Effector memory CD8-positive, alpha-beta T cell (primary cell): ENCODE measurements around the gene CECR2.
"Not testable (repeated sequence)": the region's sequence is repeated elsewhere in the genome, so short reads cannot be mapped to it uniquely, and the experiment has no call there.

Experiments
- ATAC-seq: fragments of 150-1000 bp; cut with Tn5 transposase; replicated peaks from 2 replicates; pipeline ENCODE4 v1.10.0; 2021; ENCODE audit warnings: mild to moderate bottlenecking, moderate library complexity
- DNase-seq, 3 experiments: peaks; one replicate each; pipeline ENCODE4 v3.0.0; 2021
- H3K27ac Mint-ChIP-seq, 2 donors: one replicate each; pipeline ENCODE4 v1.8.0; 2022; ENCODE audit warnings: mild to moderate bottlenecking in 2 of 2, mixed read lengths in 2 of 2, moderate library complexity in 2 of 2
- H3K27me3 Mint-ChIP-seq, 2 donors: one replicate each; pipeline ENCODE4 v1.8.0; 2022; ENCODE audit warnings: mixed read lengths in 2 of 2
- H3K36me3 Mint-ChIP-seq: one replicate; pipeline ENCODE4 v1.8.0; 2022; ENCODE audit warnings: mild to moderate bottlenecking, moderate library complexity, mixed read lengths; ENCODE audit not compliant: insufficient read depth
- H3K4me1 Mint-ChIP-seq, 2 donors: one replicate each; pipeline ENCODE4 v1.8.0; 2022; ENCODE audit warnings: low read depth in 2 of 2, mixed read lengths in 2 of 2
- H3K4me3 Mint-ChIP-seq, 2 donors: one replicate each; pipeline ENCODE4 v1.8.0; 2022; ENCODE audit warnings: mild to moderate bottlenecking in 2 of 2, mixed read lengths in 2 of 2, moderate library complexity in 2 of 2
- H3K9me3 Mint-ChIP-seq, 2 donors: one replicate each; pipeline ENCODE4 v1.8.0; 2022; ENCODE audit warnings: mixed read lengths in 2 of 2

Gene CECR2

DNA sequence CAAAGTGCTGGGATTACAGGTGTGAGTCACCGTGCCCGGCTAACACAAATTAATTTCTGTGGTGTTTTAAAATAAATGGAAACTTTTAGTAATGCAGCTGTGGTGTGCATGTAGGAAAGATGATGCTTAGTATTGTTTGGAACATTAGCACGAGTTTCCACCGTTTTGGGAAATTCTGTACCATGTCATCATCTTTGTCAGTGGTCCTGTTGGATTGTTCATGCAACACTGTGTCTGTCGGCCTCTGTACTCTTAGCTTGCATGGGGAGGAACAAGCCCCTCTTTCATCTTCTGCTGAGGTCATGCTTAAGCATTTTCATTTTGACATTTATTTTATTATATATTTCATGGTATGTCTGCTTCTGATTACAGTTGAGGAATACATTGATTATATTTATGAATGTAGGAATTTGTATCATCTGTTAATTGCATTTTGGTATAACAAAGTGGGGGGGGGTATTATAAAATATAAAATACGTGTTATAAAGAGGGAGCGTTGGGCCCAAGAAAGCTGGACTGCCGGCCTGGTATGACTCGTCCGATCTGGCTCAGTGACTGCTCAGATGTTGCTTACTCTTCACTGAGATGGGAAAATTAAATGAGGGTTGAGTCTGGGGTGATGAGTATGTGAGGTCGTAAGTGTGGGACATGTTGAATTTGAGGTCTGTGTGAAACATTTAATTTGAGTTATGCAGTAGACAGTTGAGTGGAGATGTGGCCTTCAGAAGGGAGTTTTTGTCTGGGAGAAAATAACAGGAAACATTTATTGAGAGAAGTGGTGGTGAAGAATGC lies 28.7 kb downstream of the CECR2 start:
- Mint-ChIP-seq H3K9me3 (no peaks in the 10 kb centered on the region), H3K4me1 (no peaks in the 10 kb centered on the region), H3K27ac (no peak overlapping the region), H3K4me3 (no peak overlapping the region), H3K27me3 (peaks cover 0 to 9% of the 10 kb centered on the region in 2 donors), H3K36me3 (no peaks in the 10 kb centered on the region)
- DNase-seq (no peak), ATAC-seq (no peak)

DNA sequence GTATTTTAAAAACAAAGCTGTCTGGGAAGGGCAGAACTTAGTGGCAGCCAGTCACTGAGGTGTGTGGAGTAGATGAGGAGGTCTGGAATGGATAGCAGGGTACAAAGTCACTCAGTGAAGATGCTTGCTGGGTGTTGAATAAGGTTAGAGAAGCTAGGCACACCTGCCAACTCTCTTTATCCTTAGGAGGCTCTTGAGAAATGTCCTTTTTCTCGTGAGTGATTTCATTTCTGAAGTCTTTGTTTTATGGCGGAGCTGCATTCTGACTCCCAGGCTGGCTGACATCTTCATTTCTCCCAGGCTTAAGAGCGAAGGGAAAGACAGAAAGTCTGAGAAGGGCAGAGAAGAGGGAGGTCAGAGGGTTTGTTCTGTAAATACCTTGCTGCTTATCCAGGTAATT lies 31.0 kb downstream of the CECR2 start:
- ATAC-seq (no peak), DNase-seq (no peak)
- Mint-ChIP-seq H3K4me3 (no peak overlapping the region), H3K27me3 (no peaks in the 10 kb centered on the region), H3K9me3 (no peaks in the 10 kb centered on the region), H3K27ac (no peak overlapping the region), H3K4me1 (no peaks in the 10 kb centered on the region), H3K36me3 (no peaks in the 10 kb centered on the region)

DNA sequence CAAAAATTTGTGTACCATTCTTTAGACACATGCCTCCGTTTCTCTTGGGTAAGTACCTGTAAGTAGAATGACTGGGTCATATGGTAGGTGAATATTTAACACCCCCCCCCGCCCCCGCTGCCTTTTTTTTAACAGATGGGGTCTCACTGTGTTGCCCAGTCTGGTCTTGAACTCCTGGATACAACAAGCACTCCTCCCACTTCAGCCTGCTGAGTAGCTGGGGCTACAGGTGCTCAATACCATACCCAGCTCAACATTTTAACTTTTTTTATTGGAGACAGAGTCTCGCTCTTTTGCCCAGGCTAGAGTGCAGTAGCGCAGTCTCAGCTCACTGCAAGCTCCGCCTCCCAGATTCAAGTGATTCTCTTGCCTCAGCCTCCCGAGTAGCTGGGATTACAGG lies 32.5 kb downstream of the CECR2 start:
- Mint-ChIP-seq H3K36me3 (no peaks in the 10 kb centered on the region), H3K27me3 (no peaks in the 10 kb centered on the region), H3K4me1 (no peaks in the 10 kb centered on the region), H3K4me3 (no peak overlapping the region), H3K27ac (no peak overlapping the region), H3K9me3 (no peaks in the 10 kb centered on the region)
- DNase-seq (no peak), ATAC-seq (no peak)

DNA sequence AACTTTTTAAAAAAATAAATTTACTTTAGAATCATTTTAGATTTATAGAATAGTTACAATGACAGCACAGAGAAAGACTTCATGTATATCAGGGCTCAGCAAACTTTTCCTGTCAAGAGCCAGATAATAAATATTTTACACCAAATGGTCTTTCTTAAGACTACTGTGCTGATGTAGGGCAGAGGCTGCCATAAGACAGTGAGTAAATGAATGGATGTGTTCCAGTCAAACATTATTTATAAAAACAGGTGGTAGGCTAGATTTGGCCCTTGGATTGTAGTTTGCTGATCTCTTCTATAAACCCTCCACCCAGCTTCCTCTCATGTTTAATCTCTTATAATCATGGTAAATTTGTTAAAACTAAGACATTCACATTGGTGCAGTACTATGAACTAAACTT lies 33.0 kb downstream of the CECR2 start:
- Mint-ChIP-seq H3K36me3 (no peaks in the 10 kb centered on the region), H3K4me3 (no peak overlapping the region), H3K27ac (no peak overlapping the region), H3K9me3 (no peaks in the 10 kb centered on the region), H3K4me1 (no peaks in the 10 kb centered on the region), H3K27me3 (peaks cover 0 to 2% of the 10 kb centered on the region in 2 donors)
- ATAC-seq (no peak), DNase-seq (no peak)

DNA sequence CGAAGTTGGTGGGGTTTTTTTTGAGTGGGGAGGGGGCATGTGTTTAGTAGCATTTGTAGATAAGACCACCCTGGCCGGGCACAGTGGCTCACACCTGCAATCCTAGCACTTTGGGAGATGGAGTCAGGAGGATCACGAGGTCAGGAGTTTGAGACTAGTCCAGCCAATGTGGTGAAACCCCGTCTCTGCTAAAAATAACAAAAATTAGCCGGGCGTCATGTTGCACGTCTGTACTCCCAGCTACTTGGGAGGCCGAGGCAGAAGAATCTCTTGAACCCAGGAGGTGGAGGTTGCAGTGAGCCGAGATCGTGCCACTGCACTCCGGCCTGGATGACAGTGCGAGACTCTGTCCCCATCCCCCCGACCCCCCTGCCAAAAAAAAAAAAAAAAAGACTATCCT lies 34.6 kb downstream of the CECR2 start:
- Mint-ChIP-seq H3K4me3 (no peak overlapping the region), H3K4me1 (no peaks in the 10 kb centered on the region), H3K27me3 (peaks cover 0 to 6% of the 10 kb centered on the region in 2 donors), H3K27ac (no peak overlapping the region), H3K9me3 (no peaks in the 10 kb centered on the region), H3K36me3 (no peaks in the 10 kb centered on the region)
- ATAC-seq (no peak), DNase-seq (no peak)

DNA sequence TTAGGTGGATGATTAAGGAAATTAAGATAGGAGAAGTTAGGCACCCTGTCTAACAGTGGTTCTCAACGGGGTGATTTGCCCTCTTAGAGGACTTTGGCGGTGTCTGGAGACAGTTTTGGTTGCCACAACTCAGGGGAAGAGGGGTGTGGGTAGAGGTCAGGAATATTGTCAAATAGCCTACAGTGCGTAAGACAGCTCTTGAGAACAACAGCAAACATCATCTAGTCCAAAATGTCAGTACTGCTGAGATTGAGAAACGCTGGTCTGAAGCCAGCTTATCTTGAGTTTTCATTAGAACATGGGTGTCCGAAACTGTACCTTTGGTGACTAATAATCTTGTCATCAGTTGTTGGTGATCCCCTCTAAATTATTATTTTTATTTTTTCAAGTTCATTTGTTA lies 38.4 kb downstream of the CECR2 start:
- Mint-ChIP-seq H3K27me3 (peaks cover 17 to 26% of the 10 kb centered on the region in 2 donors), H3K36me3 (no peaks in the 10 kb centered on the region), H3K9me3 (no peaks in the 10 kb centered on the region), H3K27ac (no peak overlapping the region), H3K4me1 (no peaks in the 10 kb centered on the region), H3K4me3 (no peak overlapping the region)
- DNase-seq (no peak), ATAC-seq (no peak)

DNA sequence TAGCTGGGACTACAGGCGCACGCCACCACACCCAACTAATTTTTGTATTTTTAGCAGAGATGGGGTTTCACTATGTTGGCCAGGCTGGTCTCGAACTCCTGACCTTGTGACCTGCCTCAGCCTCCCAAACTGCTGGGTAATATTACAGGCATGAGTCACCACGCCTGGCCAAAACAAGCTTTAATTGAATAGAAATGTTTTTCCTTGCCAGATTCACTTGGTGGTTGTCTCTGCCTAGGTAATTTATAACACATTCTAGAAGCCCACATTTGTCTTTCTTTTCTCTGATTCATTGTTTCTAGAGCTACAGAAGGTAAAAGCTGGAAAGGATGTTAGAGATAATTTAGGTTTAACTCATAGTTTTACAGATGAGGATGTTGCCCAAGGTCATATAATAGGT lies 41.3 kb downstream of the CECR2 start:
- no peak overlapping the region for H3K4me3 Mint-ChIP-seq
- peaks cover 36 to 44% of the 10 kb centered on the region in 2 donors for H3K27me3 Mint-ChIP-seq
- DNase-seq (no peak), ATAC-seq (no peak)
- H3K4me1 Mint-ChIP-seq, result no peaks in the 10 kb centered on the region
- H3K27ac Mint-ChIP-seq, result no peak overlapping the region
- H3K9me3 Mint-ChIP-seq, result no peaks in the 10 kb centered on the region
- no peaks in the 10 kb centered on the region for H3K36me3 Mint-ChIP-seq

DNA sequence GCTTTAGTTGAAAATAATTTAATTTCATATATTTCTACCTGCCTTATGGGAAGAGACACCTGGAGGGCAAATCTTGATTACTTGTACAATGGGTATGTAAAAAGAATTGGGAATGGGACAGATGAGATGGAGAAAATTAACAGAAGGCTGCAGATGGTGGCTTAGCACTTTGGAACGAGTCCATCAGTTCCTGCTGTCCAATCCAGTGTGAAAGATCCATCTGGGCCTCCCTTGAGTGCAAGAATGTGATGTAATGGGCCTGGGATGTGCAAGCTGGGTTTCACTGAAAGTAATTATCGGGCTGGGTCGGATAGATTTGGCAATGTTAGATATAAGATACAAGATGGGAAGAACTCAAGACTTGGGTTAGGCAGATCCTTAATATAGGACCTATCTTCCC lies 42.0 kb downstream of the CECR2 start:
- no peak for DNase-seq
- Mint-ChIP-seq H3K9me3 (no peaks in the 10 kb centered on the region), H3K4me1 (no peaks in the 10 kb centered on the region)

DNA sequence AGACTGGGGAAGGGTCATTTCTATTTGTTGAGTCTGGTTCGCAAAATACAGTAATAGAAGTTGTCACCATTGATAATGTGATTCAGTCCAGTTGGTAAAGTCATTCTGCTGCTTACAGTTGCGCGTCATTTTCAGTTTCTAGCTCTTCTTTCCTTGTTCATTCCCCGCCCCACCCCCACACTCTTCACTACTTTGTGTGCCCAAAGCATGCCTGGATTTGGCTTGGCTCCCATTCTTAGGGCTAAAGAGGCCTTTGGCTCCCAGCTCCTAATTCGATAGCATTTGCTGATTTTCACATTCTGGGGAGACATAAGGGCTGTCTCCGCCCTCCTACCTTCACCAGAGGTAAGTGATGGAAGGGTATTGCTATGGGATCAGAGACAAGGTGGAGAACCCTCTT lies 43.0 kb downstream of the CECR2 start:
- Mint-ChIP-seq H3K36me3 (no peaks in the 10 kb centered on the region), H3K4me3 (no peak overlapping the region), H3K27me3 (peaks cover 40 to 46% of the 10 kb centered on the region in 2 donors), H3K9me3 (no peaks in the 10 kb centered on the region), H3K27ac (no peak overlapping the region), H3K4me1 (no peaks in the 10 kb centered on the region)
- no peak for DNase-seq
- ATAC-seq, result no peak

More for the DNA sequence above, 42.0 kb downstream of the CECR2 start:
- H3K27me3 Mint-ChIP-seq, result peaks cover 40 to 47% of the 10 kb centered on the region in 2 donors
- no peaks in the 10 kb centered on the region for H3K36me3 Mint-ChIP-seq
- no peak for ATAC-seq
- H3K4me3 Mint-ChIP-seq, result no peak overlapping the region
- no peak overlapping the region for H3K27ac Mint-ChIP-seq

DNA sequence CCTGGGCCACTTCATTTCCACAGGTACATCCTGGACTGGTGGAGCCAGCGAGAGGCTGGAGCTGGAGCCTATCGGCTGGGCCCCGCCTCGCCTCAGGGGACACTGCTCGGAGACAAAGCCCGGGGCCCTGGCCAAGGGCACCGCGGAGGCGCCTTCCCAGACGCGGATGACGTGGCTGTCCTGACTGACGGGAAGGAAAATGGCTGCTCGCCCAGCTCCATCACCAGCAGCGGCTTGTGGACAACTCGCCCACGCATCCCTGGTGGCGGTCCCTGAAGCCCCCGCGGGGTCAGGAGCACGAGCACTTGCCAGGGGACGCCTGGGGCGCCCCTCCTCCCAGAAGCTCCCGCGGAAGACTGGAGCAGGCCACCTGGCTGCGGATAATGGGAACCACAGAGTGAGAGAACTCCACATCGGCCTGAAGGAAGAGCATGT lies 49.6 kb downstream of the CECR2 start:
- Mint-ChIP-seq H3K27me3 (peaks cover 20 to 28% of the 10 kb centered on the region in 2 donors), H3K4me1 (no peaks in the 10 kb centered on the region), H3K4me3 (no peak overlapping the region), H3K36me3 (no peaks in the 10 kb centered on the region), H3K27ac (no peak overlapping the region), H3K9me3 (no peaks in the 10 kb centered on the region)
- ATAC-seq, result no peak
- DNase-seq, result no peak

DNA sequence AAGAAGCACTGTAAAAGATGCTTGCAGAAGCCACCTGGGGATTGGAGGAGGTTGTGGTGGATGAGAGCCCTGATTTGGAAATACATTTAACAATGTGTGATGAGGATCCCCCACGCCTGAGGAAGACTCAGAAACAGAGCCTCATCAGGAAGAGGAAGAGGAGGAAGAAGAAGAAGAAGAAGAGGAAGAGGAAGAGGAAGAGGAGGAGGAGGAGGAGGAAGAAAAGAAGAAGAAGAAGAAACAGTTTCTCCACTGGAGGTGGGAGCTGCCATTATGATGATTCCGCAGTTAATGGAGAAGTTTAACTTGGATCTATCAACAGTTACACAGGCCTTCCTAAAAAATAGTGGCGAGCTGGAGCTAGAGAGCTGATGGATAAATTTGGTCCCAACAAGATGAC lies 50.1 kb downstream of the CECR2 start:
- Mint-ChIP-seq H3K27ac (no peak overlapping the region), H3K4me1 (no peaks in the 10 kb centered on the region), H3K9me3 (no peaks in the 10 kb centered on the region), H3K36me3 (no peaks in the 10 kb centered on the region), H3K27me3 (peaks cover 20 to 28% of the 10 kb centered on the region in 2 donors), H3K4me3 (no peak overlapping the region)
- no peak for ATAC-seq
- DNase-seq, result no peak

DNA sequence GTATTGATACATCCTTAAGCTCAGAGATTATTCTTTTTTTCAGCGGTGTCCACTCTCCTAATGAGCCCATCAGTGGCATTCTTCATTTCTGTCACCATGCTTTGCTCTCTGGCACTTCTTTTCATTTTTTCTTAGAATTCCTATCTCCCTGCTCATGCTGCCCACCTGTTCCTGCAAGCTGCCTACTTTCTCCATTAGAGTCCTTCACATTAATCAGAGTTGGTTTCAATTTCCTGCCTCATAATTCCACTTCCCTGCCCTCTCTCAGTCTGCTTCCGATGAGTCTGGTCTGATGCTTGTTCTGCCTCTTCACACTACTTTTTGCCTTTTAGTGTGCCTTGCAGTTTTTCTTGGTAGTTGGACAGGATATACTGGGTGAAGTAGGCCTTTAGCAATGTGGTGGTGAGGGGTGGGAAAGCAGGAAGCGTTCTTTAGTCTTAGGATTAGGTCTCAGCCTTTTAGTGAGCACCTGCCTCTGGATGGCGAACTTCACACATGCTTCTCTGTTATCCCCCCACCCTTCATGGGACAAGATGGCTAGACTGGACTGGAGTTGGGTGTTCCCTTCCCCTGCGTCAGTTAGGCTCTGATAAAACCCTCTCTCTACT lies 53.6 kb downstream of the CECR2 start:
- DNase-seq (no peak), ATAC-seq (no peak)
- Mint-ChIP-seq H3K9me3 (no peaks in the 10 kb centered on the region), H3K36me3 (no peaks in the 10 kb centered on the region), H3K27me3 (peaks cover 7 to 15% of the 10 kb centered on the region in 2 donors), H3K4me3 (no peak overlapping the region), H3K27ac (no peak overlapping the region), H3K4me1 (no peaks in the 10 kb centered on the region)

DNA sequence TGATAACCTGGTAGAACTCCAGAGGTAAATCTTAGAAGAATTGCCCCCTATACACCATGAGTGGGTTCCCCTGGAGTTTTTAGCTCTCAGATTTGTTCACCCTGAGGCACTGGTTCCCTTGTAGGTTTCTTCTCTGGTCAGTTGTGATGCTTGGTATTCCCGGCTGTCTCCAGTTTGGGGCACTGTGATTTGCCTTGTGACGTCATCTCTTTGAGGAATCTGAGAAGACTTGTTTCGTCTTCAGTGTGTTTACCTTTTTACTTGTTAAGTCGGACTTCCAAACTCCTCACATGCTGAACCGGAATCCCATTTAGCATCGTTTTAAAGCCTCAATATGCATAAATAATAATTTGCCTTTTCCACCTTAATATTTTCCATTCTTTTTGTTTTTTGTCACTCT lies 54.4 kb downstream of the CECR2 start:
- Mint-ChIP-seq H3K36me3 (no peaks in the 10 kb centered on the region), H3K4me1 (no peaks in the 10 kb centered on the region), H3K4me3 (no peak overlapping the region), H3K27ac (no peak overlapping the region), H3K9me3 (no peaks in the 10 kb centered on the region), H3K27me3 (peaks cover 14 to 23% of the 10 kb centered on the region in 2 donors)
- no peak for ATAC-seq
- no peak for DNase-seq

DNA sequence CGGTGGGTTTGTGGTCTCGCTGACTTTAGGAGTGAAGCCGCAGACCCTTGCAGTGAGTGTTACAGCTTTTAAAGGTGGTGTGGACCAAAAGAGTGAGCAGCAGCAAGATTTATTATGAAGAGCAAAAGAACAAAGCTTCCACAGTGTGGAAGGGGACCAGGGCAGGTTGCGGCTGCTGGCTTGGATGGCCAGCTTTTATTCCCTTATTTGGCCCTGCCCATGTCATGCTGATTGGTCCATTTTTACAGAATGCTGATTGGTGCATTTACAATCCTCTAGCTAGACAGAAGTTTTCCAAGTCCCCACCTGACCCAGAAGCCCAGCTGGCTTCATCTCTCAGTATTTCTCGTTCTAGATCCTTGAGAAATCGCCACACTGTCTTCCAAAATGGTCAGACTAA lies 58.3 kb downstream of the CECR2 start:
- not testable (repeated sequence) for H3K9me3 Mint-ChIP-seq, H3K36me3 Mint-ChIP-seq, H3K27ac Mint-ChIP-seq, H3K4me3 Mint-ChIP-seq, ATAC-seq, DNase-seq, H3K4me1 Mint-ChIP-seq
- peaks cover 20% of the 10 kb centered on the region in 2 donors for H3K27me3 Mint-ChIP-seq
